MM.1S (cell line): ENCODE data around the gene APBB1IP.

Source experiments
- DNase-seq: peaks from one replicate; pipeline ENCODE4 v3.0.0-alpha.2; 2015
- H2AFZ ChIP-seq: fragments of 300-600 bp; sonication (generic); 2 replicates; pipeline ENCODE4 v1.6.0; 2016; ENCODE audit warnings: antibody characterized with exemption, low read length
- H3F3A ChIP-seq: fragments of 300-600 bp; sonication (generic); 2 replicates; pipeline ENCODE4 v1.6.1; 2016; ENCODE audit warnings: mild to moderate bottlenecking, antibody characterized with exemption, low read length, moderate library complexity, mixed read lengths; ENCODE audit not compliant: insufficient read depth
- H3K27ac ChIP-seq: fragments of 300-600 bp; sonication (generic); 2 replicates; pipeline ENCODE4 v1.5.1; 2016; ENCODE audit warnings: mild to moderate bottlenecking, low read length
- H3K27me3 ChIP-seq: fragments of 300-600 bp; sonication (generic); replicated peaks from 2 replicates; pipeline ENCODE4 v1.6.0; 2016; ENCODE audit warnings: low read length; ENCODE audit not compliant: insufficient read depth
- H3K36me3 ChIP-seq: fragments of 300-600 bp; sonication (generic); replicated peaks from 2 replicates; pipeline ENCODE4 v1.6.1; 2016; ENCODE audit warnings: mild to moderate bottlenecking, low read length, mixed read lengths; ENCODE audit not compliant: insufficient read depth
- H3K4me1 ChIP-seq: fragments of 300-600 bp; sonication (generic); 2 replicates; pipeline ENCODE4 v1.6.1; 2016; ENCODE audit warnings: low read length, mixed read lengths
- H3K4me2 ChIP-seq: fragments of 300-600 bp; sonication (generic); 2 replicates; pipeline ENCODE4 v1.6.0; 2016; ENCODE audit warnings: low read depth, low read length
- H3K4me3 ChIP-seq: fragments of 300-600 bp; sonication (generic); 2 replicates; pipeline ENCODE4 v1.5.1; 2016; ENCODE audit warnings: low read length, mixed read lengths
- H3K79me2 ChIP-seq: fragments of 300-600 bp; sonication (generic); 2 replicates; pipeline ENCODE4 v1.6.1; 2016; ENCODE audit warnings: mixed run types, low read length, mixed read lengths
- H3K9ac ChIP-seq: fragments of 300-600 bp; sonication (generic); 2 replicates; pipeline ENCODE4 v1.6.1; 2016; ENCODE audit warnings: low read length, mixed read lengths
- H3K9me2 ChIP-seq: fragments of 300-600 bp; sonication (generic); replicated peaks from 2 replicates; pipeline ENCODE4 v1.6.1; 2016; ENCODE audit warnings: mild to moderate bottlenecking, low read length, mixed read lengths; ENCODE audit not compliant: insufficient read depth
- H3K9me3 ChIP-seq: fragments of 300-600 bp; sonication (generic); replicated peaks from 2 replicates; pipeline ENCODE4 v1.6.1; 2016; ENCODE audit warnings: mild to moderate bottlenecking, low read length, mixed read lengths; ENCODE audit not compliant: insufficient read depth
- H4K20me1 ChIP-seq: fragments of 300-600 bp; sonication (generic); 2 replicates; pipeline ENCODE4 v1.6.1; 2016; ENCODE audit warnings: mild to moderate bottlenecking, low read length, moderate library complexity, mixed read lengths; ENCODE audit not compliant: insufficient read depth
- CTCF ChIP-seq: fragments of 300-600 bp; sonication (generic); IDR thresholded peaks from 2 replicates; pipeline ENCODE4 v1.5.1; 2016; ENCODE audit warnings: antibody characterized with exemption, low read length, mixed read lengths
- EZH2 ChIP-seq: fragments of 300-600 bp; sonication (generic); optimal IDR thresholded peaks from 2 replicates; pipeline ENCODE3; 2017; ENCODE audit warnings: low read depth, mild to moderate bottlenecking, antibody characterized with exemption, low read length, mixed read lengths
- EZH2phosphoT487 ChIP-seq: fragments of 300-600 bp; sonication (generic); IDR thresholded peaks from 2 replicates; pipeline ENCODE4 v1.6.1; 2018; ENCODE audit warnings: antibody characterized with exemption, low read length

The APBB1IP gene

DNA sequence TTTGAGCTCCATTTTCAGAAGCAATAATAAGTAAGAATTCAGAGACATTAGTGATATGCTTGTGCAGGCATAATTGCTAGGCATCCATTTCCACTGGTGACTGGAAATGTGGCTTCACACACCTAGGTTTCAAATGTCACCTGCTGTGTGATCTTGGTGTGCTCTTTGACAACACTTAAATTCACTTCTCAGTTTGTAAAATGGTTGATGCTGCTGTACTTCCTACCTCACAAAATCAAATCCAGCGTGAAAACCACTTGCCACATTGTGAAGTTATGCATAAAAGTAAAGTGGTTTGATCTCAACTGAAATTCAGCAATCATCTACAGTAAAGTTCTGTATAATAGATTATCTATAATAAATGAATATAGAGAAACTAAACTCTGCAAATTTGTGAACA lies 82.4 kb downstream of the APBB1IP start:
- no peak overlapping the region for H3K27ac ChIP-seq
- TF ChIP-seq EZH2 (no peak), CTCF (no peak), EZH2phosphoT487 (no peak)
- no peaks in the 10 kb centered on the region for H3F3A ChIP-seq
- no peaks in the 10 kb centered on the region for H3K79me2 ChIP-seq
- H3K27me3 ChIP-seq = no peaks in the 10 kb centered on the region
- H2AFZ ChIP-seq = no peak overlapping the region
- H3K36me3 ChIP-seq = no peaks in the 10 kb centered on the region
- no peaks in the 10 kb centered on the region for H3K9me2 ChIP-seq
- DNase-seq = no peak
- H3K4me1 ChIP-seq = no peaks in the 10 kb centered on the region
- no peak overlapping the region for H3K4me3 ChIP-seq
- H3K4me2 ChIP-seq = no peak overlapping the region
- no peaks in the 10 kb centered on the region for H3K9me3 ChIP-seq
- H4K20me1 ChIP-seq = no peaks in the 10 kb centered on the region
- no peak overlapping the region for H3K9ac ChIP-seq

GRCh38 chr10:26524161-26524896 lies 86.2 kb downstream of the APBB1IP start:
- Histone ChIP-seq H3K9ac (no peak overlapping the region), H4K20me1 (no peaks in the 10 kb centered on the region), H3K79me2 (no peaks in the 10 kb centered on the region), H3K9me2 (no peaks in the 10 kb centered on the region), H2AFZ (no peak overlapping the region), H3K4me2 (no peak overlapping the region), H3F3A (no peaks in the 10 kb centered on the region), H3K9me3 (no peaks in the 10 kb centered on the region), H3K4me1 (no peaks in the 10 kb centered on the region), H3K4me3 (no peak overlapping the region), H3K27ac (no peak overlapping the region), H3K36me3 (no peaks in the 10 kb centered on the region), H3K27me3 (no peaks in the 10 kb centered on the region)
- no peak for DNase-seq
- TF ChIP-seq EZH2 (no peak), EZH2phosphoT487 (no peak), CTCF (no peak)

GRCh38 chr10:26525586-26525985 lies 87.4 kb downstream of the APBB1IP start:
- no peak for DNase-seq
- H3K9me3 ChIP-seq = no peaks in the 10 kb centered on the region
- H3K4me3 ChIP-seq = no peak overlapping the region
- TF ChIP-seq EZH2 (no peak), EZH2phosphoT487 (no peak), CTCF (no peak)
- H3K36me3 ChIP-seq = no peaks in the 10 kb centered on the region
- H4K20me1 ChIP-seq = no peaks in the 10 kb centered on the region
- no peak overlapping the region for H2AFZ ChIP-seq
- no peaks in the 10 kb centered on the region for H3K4me1 ChIP-seq
- no peaks in the 10 kb centered on the region for H3K79me2 ChIP-seq
- no peak overlapping the region for H3K4me2 ChIP-seq
- H3F3A ChIP-seq = no peaks in the 10 kb centered on the region
- no peak overlapping the region for H3K27ac ChIP-seq
- H3K27me3 ChIP-seq = no peaks in the 10 kb centered on the region
- no peak overlapping the region for H3K9ac ChIP-seq
- H3K9me2 ChIP-seq = no peaks in the 10 kb centered on the region
